GM12878 (cell line): ENCODE measurements around the gene MDFI. TPM values are rescaled to one million over a fixed set of nuclear protein-coding genes. Genes with fewer than 3 reads are reported as not detected.
A peak's percentile ranks its signal among the peaks of the same experiment; 100 is the strongest.

ENCODE experiments used
- ATAC-seq: fragments of 200-7000 bp; cut with Tn5 transposase; 3 replicates; pipeline ENCODE4 v1.9.1; 2020; ENCODE audit warnings: mild to moderate bottlenecking, moderate library complexity
- BruUV-seq: library from RNA; stranded (reverse); fragments of 400-500 nt; replicated peaks from 2 replicates; lab custom pipeline; 2021; lab: Mats Ljungman, UMichigan
- CTCF ChIA-PET: fragments of 300-600 bp; sonication (Branson Sonifier 250); formaldehyde crosslinking; extraction: SDS; loops from one replicate; lab custom pipeline; 2021; ENCODE audit warnings: inconsistent platforms; lab: Yijun Ruan, JAX
- POLR2A ChIA-PET: fragments of 350-600 bp; formaldehyde crosslinking; extraction: SDS; loops from one replicate; lab custom pipeline; 2021; ENCODE audit warnings: inconsistent platforms; lab: Charles Lee
- RAD21 ChIA-PET: fragments of 300-600 bp; sonication (Branson Sonifier 250); formaldehyde crosslinking; loops from one replicate; lab custom pipeline; 2023; ENCODE audit warnings: antibody characterized with exemption; ENCODE audit not compliant: unreplicated experiment; lab: Charles Lee
- SMC1A ChIA-PET: fragments of 300-600 bp; sonication (Branson Sonifier 250); formaldehyde crosslinking; loops from one replicate; lab custom pipeline; 2023; ENCODE audit not compliant: unreplicated experiment, uncharacterized antibody; lab: Charles Lee
- DNase-seq: peaks from one replicate; pipeline ENCODE4 v3.0.0-alpha.2; 2011; ENCODE audit warnings: low read depth, low spot score
- FAIRE-seq: peaks from 3 replicates; lab custom pipeline; 2011; peaks lifted over from hg19 to GRCh38; lab: Jason Lieb, UNC
- H2AFZ ChIP-seq: 2 replicates; pipeline ENCODE4 v1.6.0; 2011; ENCODE audit warnings: low read depth, low read length, control low read depth; ENCODE audit not compliant: control insufficient read depth
- H3K27ac ChIP-seq: 2 replicates; pipeline ENCODE4 v1.5.1; 2011; ENCODE audit warnings: control low read depth; ENCODE audit not compliant: control insufficient read depth, insufficient read depth
- H3K27me3 ChIP-seq, 2 experiments: replicated peaks in 1 of 2; 2 replicates each; pipeline versions ENCODE4 v1.6.0 to v1.6.1; 2011; ENCODE audit warnings: low read length in 1 of 2; ENCODE audit not compliant: control insufficient read depth in 2 of 2, insufficient read depth in 2 of 2
- H3K36me3 ChIP-seq, 2 experiments: 2 replicates each; pipeline ENCODE4 v1.5.1; 2011; ENCODE audit warnings: low read length in 1 of 2; ENCODE audit not compliant: control insufficient read depth in 2 of 2, insufficient read depth in 2 of 2
- H3K4me1 ChIP-seq: 2 replicates; pipeline ENCODE4 v1.6.1; 2011; ENCODE audit warnings: mild to moderate bottlenecking, low read length, moderate library complexity, mixed read lengths; ENCODE audit not compliant: control insufficient read depth, insufficient read depth
- H3K4me2 ChIP-seq: 2 replicates; pipeline ENCODE4 v1.6.0; 2011; ENCODE audit warnings: control low read depth; ENCODE audit not compliant: control insufficient read depth, insufficient read depth
- H3K4me3 ChIP-seq: fragments of 200-600 bp; sonication (generic); 2 replicates; pipeline ENCODE4 v1.5.1; 2016
- H3K79me2 ChIP-seq: 2 replicates; pipeline ENCODE4 v1.6.0; 2011; ENCODE audit warnings: low read length; ENCODE audit not compliant: control insufficient read depth, insufficient read depth
- H3K9ac ChIP-seq: 2 replicates; pipeline ENCODE4 v1.8.0; 2011; ENCODE audit warnings: low read length, control low read depth, mixed read lengths; ENCODE audit not compliant: control insufficient read depth, insufficient read depth
- H3K9me3 ChIP-seq: replicated peaks from 3 replicates; pipeline ENCODE4 v1.5.1; 2011; ENCODE audit warnings: mild to moderate bottlenecking, low read length; ENCODE audit not compliant: control insufficient read depth, insufficient read depth
- H4K20me1 ChIP-seq: 2 replicates; pipeline ENCODE4 v1.6.0; 2011; ENCODE audit not compliant: control insufficient read depth, insufficient read depth
- BCL11A ChIP-seq: IDR thresholded peaks from 2 replicates; pipeline ENCODE4 v1.6.1; 2011; ENCODE audit warnings: low read depth, low read length
- BHLHE40 ChIP-seq, 2 experiments: fragments of 450-650 bp in 1 of 2; IDR thresholded peaks; 2 replicates each; pipeline ENCODE4 v1.6.1; 2011 to 2017; ENCODE audit warnings: low read depth in 2 of 2, borderline replicate concordance in 1 of 2, improper control_type of control experiment in 1 of 2, low read length in 1 of 2, mild to moderate bottlenecking in 1 of 2
- EED ChIP-seq: sonication (generic); IDR thresholded peaks from 2 replicates; pipeline ENCODE4 v1.6.1; 2016; ENCODE audit warnings: antibody characterized with exemption, low read depth
- EZH2 ChIP-seq: IDR thresholded peaks from 2 replicates; pipeline ENCODE4 v1.6.1; 2012; ENCODE audit warnings: low read depth, mild to moderate bottlenecking, control low read depth, inconsistent platforms, low read length, borderline replicate concordance; ENCODE audit not compliant: control insufficient read depth
- GATAD2B ChIP-seq: fragments of 450-650 bp; conservative IDR thresholded peaks from 2 replicates; pipeline ENCODE4 v1.6.1; 2017; ENCODE audit warnings: low read depth, mild to moderate bottlenecking, moderate library complexity
- HDAC6 ChIP-seq: fragments of 200-600 bp; sonication (generic); IDR thresholded peaks from one replicate; pipeline ENCODE4 v1.8.0; 2017; ENCODE audit warnings: antibody characterized with exemption; ENCODE audit not compliant: unreplicated experiment
- HDGF ChIP-seq: fragments of 450-650 bp; IDR thresholded peaks from 2 replicates; pipeline ENCODE4 v1.6.1; 2016; ENCODE audit warnings: antibody characterized with exemption
- KAT2A ChIP-seq: conservative IDR thresholded peaks from 2 replicates; pipeline ENCODE4 v1.6.1; 2011; ENCODE audit warnings: low read depth, low read length; ENCODE audit not compliant: control insufficient read depth
- KDM1A ChIP-seq: fragments of 200-600 bp; sonication (generic); IDR thresholded peaks from 2 replicates; pipeline ENCODE4 v1.6.1; 2016; ENCODE audit warnings: borderline replicate concordance
- MEF2A ChIP-seq: IDR thresholded peaks from 2 replicates; pipeline ENCODE4 v1.6.1; 2011; ENCODE audit warnings: low read depth, mild to moderate bottlenecking, low read length, moderate library complexity; ENCODE audit not compliant: insufficient read depth
- NR2C1 ChIP-seq: fragments of 450-650 bp; IDR thresholded peaks from 2 replicates; pipeline ENCODE4 v1.6.1; 2017; ENCODE audit warnings: antibody characterized with exemption, mild to moderate bottlenecking, moderate library complexity
- NR2C2 ChIP-seq: IDR thresholded peaks from 2 replicates; pipeline ENCODE4 v1.6.1; 2011; ENCODE audit warnings: borderline replicate concordance, low read depth; ENCODE audit not compliant: control insufficient read depth, insufficient read length
- POLR2A ChIP-seq: IDR thresholded peaks from 2 replicates; pipeline ENCODE4 v1.6.1; 2011; ENCODE audit warnings: low read depth, mild to moderate bottlenecking, low read length
- RAD51 ChIP-seq: fragments of 450-650 bp; IDR thresholded peaks from 2 replicates; pipeline ENCODE4 v1.6.1; 2016; ENCODE audit warnings: moderate library complexity, mild to moderate bottlenecking, inconsistent platforms
- SUZ12 ChIP-seq: fragments of 200-600 bp; sonication (generic); IDR thresholded peaks from one replicate; pipeline ENCODE4 v1.6.1; 2018; ENCODE audit warnings: antibody characterized with exemption, mild to moderate bottlenecking; ENCODE audit not compliant: unreplicated experiment
- ZNF217 ChIP-seq: fragments of 450-650 bp; IDR thresholded peaks from 2 replicates; pipeline ENCODE4 v1.6.1; 2017; ENCODE audit warnings: antibody characterized with exemption, mild to moderate bottlenecking
- WGBS: methylation state at CpG from one replicate; pipeline ENCODE4 v1.1.6; 2016; ENCODE audit warnings: low lambda C conversion rate; ENCODE audit not compliant: insufficient replicate concordance, insufficient coverage; ENCODE audit errors: missing lambda C conversion rate; 5-methylcytosine and 5-hydroxymethylcytosine counted together
- in situ Hi-C: fragments of 300-500 bp; cut with MboI; formaldehyde crosslinking; loops from 9 replicates; pipeline ENCODE4 v1.14.3; 2018; ENCODE audit warnings: mixed read lengths
- intact Hi-C: fragments of 100-400 bp; cut with micrococcal nuclease; formaldehyde crosslinking; loops from one replicate; pipeline ENCODE4 v1.14.2; 2022; ENCODE audit not compliant: unreplicated experiment
- polyA plus RNA-seq, 11 experiments: library from polyadenylated mRNA; depleted of rRNA in 4 of 11; unstranded in 6 of 11; stranded (reverse) in 5 of 11; fragments of >200 nt; fragmentation: Nextera tagmentation in 4 of 11; fragmentation: Illumina TruSeq in 1 of 11; extraction: Ambion mirVana in 4 of 11; extraction: Trizol in 1 of 11; gene quantifications; 1 replicate in 1 of 11; 2 replicates in 10 of 11; pipeline versions ENCODE4 v1.2.1 to v1.2.3, GENCODE V29; 2011 to 2016; ENCODE audit warnings: inconsistent platforms in 2 of 11, missing spikeins in 2 of 11, low read depth in 1 of 11
- total RNA-seq, 4 experiments: library from RNA; depleted of rRNA in 3 of 4; stranded (reverse); fragments of >200 nt in 3 of 4; fragmentation: Illumina TruSeq in 1 of 4; extraction: Trizol in 1 of 4; gene quantifications; 2 replicates each; pipeline versions ENCODE4 v1.2.1 to v1.2.3, GENCODE V29; 2013 to 2021
- TF ChIP-seq, protein P1 (sequence below): fragments of 450-650 bp; IDR thresholded peaks from 2 replicates; pipeline ENCODE4 v1.6.1; 2018; ENCODE audit warnings: mild to moderate bottlenecking, low read depth, moderate library complexity; ENCODE audit not compliant: partially characterized antibody
- TF ChIP-seq, protein P2 (sequence below): fragments of 450-650 bp; IDR thresholded peaks from 2 replicates; pipeline ENCODE4 v1.6.1; 2016; ENCODE audit warnings: mild to moderate bottlenecking
- TF ChIP-seq, protein P3 (sequence below), 3 experiments: IDR thresholded peaks in 2 of 3; conservative IDR thresholded peaks in 1 of 3; 2 replicates each; pipeline ENCODE4 v1.5.1; 2011; ENCODE audit warnings: low read depth in 3 of 3, low read length in 3 of 3, mild to moderate bottlenecking in 3 of 3, control low read depth in 2 of 3, moderate library complexity in 2 of 3, inconsistent platforms in 1 of 3, mixed read lengths in 1 of 3; ENCODE audit not compliant: control insufficient read depth in 2 of 3, insufficient read depth in 1 of 3; ENCODE audit errors: extremely low read depth in 1 of 3

Gene MDFI
- total and polyA plus RNA-seq, 10 of the 15 experiments (the other 5 are each of a cell fraction or from before 2014, with no cell fraction given) = not detected

DNA sequence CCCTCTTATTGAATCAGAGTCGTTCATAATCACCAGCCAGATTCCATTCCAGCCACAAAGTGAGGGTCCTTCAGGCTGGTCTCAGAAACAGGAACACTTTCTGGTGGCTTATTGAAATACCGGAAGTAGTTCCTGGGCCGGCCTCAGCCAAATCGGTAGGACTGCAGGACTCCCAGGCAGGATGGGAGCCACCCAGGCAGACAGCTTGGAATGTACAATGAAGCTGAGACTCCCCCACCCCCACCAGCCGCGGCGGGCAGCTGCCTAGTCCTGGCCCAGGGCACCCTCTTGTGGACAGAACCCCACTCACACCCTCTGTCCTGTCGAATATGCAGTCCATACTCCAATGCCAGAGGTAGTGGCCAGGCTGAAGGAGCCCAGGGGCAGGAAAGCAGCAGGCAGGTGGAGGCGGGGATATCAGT lies 43.8 kb downstream of the MDFI start:
- ChIA-PET RAD21 (interaction anchor here (0.7 to 4.0 kb wide), 5 partner anchors 26 to 572 kb away, joined by 3 to 23 read pairs (median 3); no protein-coding TSS in a partner anchor), SMC1A (interaction anchor here (1.0 to 1.1 kb wide), 3 partner anchors 79 to 374 kb away, joined by 3 to 5 read pairs (median 5); no protein-coding TSS in a partner anchor), POLR2A (no interaction called here), CTCF (interaction anchor here (0.6 to 4.4 kb wide), 18 partner anchors 11 to 403 kb away, joined by 3 to 38 read pairs (median 5); no protein-coding TSS in a partner anchor)
- Histone ChIP-seq H3K9ac (no peak overlapping the region), H3K9me3 (no peaks in the 10 kb centered on the region), H4K20me1 (no peaks in the 10 kb centered on the region), H3K27me3 (no peaks in the 10 kb centered on the region), H3K4me2 (no peak overlapping the region), H3K36me3 (peaks cover 9 to 15% of the 10 kb centered on the region in 2 experiments; a peak in 3 of 4 replicates), H3K79me2 (no peaks in the 10 kb centered on the region), H3K4me1 (no peaks in the 10 kb centered on the region), H2AFZ (no peak overlapping the region), H3K27ac (no peak overlapping the region), H3K4me3 (no peak overlapping the region)
- DNase-seq = no peak
- FAIRE-seq = peak; percentile 57
- intact Hi-C loops (loop anchor here (1.0 to 2.0 kb wide), 4 partner anchors 79 to 313 kb away; no protein-coding TSS in a partner anchor), in situ Hi-C loops (loop anchor here (10.0 kb wide), 1 partner anchor 77 kb away; no protein-coding TSS in a partner anchor)
- peak; percentile 89 for ATAC-seq
- WGBS = 5% methylated on average over 9 of the region's 9 CpGs
- no TSS peak for BruUV-seq
- TF ChIP-seq POLR2A (no peak), BHLHE40 (IDR thresholded peaks at IDR 0.05; ENCODE audit: borderline replicate concordance in 1 of 2, low read depth in 2 of 2, low read length in 1 of 2) (no peak), EED (0 out of 2 replicates have a peak, but pooled peaks have one; percentile 22), BCL11A (no peak), RAD51 (no peak), NR2C1 (no peak), KAT2A (no peak), NR2C2 (no peak), SUZ12 (no peak), GATAD2B (no peak), KDM1A (no peak), HDGF (no peak), HDAC6 (no peak), ZNF217 (no peak), EZH2 (no peak), MEF2A (no peak)
- TF ChIP-seq, protein P1, sequence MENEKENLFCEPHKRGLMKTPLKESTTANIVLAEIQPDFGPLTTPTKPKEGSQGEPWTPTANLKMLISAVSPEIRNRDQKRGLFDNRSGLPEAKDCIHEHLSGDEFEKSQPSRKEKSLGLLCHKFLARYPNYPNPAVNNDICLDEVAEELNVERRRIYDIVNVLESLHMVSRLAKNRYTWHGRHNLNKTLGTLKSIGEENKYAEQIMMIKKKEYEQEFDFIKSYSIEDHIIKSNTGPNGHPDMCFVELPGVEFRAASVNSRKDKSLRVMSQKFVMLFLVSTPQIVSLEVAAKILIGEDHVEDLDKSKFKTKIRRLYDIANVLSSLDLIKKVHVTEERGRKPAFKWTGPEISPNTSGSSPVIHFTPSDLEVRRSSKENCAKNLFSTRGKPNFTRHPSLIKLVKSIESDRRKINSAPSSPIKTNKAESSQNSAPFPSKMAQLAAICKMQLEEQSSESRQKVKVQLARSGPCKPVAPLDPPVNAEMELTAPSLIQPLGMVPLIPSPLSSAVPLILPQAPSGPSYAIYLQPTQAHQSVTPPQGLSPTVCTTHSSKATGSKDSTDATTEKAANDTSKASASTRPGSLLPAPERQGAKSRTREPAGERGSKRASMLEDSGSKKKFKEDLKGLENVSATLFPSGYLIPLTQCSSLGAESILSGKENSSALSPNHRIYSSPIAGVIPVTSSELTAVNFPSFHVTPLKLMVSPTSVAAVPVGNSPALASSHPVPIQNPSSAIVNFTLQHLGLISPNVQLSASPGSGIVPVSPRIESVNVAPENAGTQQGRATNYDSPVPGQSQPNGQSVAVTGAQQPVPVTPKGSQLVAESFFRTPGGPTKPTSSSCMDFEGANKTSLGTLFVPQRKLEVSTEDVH = no peak
- TF ChIP-seq, protein P2, sequence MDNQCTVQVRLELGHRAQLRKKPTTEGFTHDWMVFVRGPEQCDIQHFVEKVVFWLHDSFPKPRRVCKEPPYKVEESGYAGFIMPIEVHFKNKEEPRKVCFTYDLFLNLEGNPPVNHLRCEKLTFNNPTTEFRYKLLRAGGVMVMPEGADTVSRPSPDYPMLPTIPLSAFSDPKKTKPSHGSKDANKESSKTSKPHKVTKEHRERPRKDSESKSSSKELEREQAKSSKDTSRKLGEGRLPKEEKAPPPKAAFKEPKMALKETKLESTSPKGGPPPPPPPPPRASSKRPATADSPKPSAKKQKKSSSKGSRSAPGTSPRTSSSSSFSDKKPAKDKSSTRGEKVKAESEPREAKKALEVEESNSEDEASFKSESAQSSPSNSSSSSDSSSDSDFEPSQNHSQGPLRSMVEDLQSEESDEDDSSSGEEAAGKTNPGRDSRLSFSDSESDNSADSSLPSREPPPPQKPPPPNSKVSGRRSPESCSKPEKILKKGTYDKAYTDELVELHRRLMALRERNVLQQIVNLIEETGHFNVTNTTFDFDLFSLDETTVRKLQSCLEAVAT = no peak
- TF ChIP-seq, protein P3, sequence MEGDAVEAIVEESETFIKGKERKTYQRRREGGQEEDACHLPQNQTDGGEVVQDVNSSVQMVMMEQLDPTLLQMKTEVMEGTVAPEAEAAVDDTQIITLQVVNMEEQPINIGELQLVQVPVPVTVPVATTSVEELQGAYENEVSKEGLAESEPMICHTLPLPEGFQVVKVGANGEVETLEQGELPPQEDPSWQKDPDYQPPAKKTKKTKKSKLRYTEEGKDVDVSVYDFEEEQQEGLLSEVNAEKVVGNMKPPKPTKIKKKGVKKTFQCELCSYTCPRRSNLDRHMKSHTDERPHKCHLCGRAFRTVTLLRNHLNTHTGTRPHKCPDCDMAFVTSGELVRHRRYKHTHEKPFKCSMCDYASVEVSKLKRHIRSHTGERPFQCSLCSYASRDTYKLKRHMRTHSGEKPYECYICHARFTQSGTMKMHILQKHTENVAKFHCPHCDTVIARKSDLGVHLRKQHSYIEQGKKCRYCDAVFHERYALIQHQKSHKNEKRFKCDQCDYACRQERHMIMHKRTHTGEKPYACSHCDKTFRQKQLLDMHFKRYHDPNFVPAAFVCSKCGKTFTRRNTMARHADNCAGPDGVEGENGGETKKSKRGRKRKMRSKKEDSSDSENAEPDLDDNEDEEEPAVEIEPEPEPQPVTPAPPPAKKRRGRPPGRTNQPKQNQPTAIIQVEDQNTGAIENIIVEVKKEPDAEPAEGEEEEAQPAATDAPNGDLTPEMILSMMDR (IDR thresholded peaks at IDR 0.05 in 2 of 3, conservative IDR thresholded peaks at IDR 0.05 in 1 of 3; ENCODE audit: control insufficient read depth in 2 of 3, extremely low read depth in 1 of 3, insufficient read depth in 1 of 3, low read depth in 3 of 3, low read length in 3 of 3) = peak; percentile 71 to 90 (median 82)
